Subcutaneous abdominal adipose tissue (tissue), 5 donors: ENCODE measurements around the gene BOLA1.

ENCODE experiments used
- H3K27ac ChIP-seq: one replicate; pipeline ENCODE4 v1.7.0; 2013; ENCODE audit warnings: low read depth, mild to moderate bottlenecking, inconsistent platforms, low read length, moderate library complexity
- H3K27me3 ChIP-seq, 5 donors: one replicate each; pipeline ENCODE4 v1.7.0; 2013; ENCODE audit warnings: low read length in 5 of 5, inconsistent platforms in 1 of 5; ENCODE audit not compliant: control insufficient read depth in 5 of 5, insufficient read depth in 4 of 5
- H3K36me3 ChIP-seq, 5 donors: one replicate each; pipeline ENCODE4 v1.7.0; 2013; ENCODE audit warnings: low read length in 5 of 5; ENCODE audit not compliant: control insufficient read depth in 5 of 5, insufficient read depth in 5 of 5
- H3K4me1 ChIP-seq, 5 donors: one replicate each; pipeline ENCODE4 v1.7.0; 2013; ENCODE audit warnings: low read length in 5 of 5, mild to moderate bottlenecking in 3 of 5, moderate library complexity in 1 of 5; ENCODE audit not compliant: control insufficient read depth in 5 of 5, insufficient read depth in 5 of 5
- H3K4me3 ChIP-seq, 5 donors: one replicate each; pipeline ENCODE4 v1.7.0; 2013; ENCODE audit warnings: low read length in 5 of 5, low read depth in 1 of 5
- H3K9ac ChIP-seq, 5 donors: one replicate each; pipeline ENCODE4 v1.7.0; 2013; ENCODE audit warnings: low read length in 5 of 5, mild to moderate bottlenecking in 4 of 5, moderate library complexity in 3 of 5
- H3K9me3 ChIP-seq, 5 donors: one replicate each; pipeline ENCODE4 v1.7.0; 2013; ENCODE audit warnings: low read length in 5 of 5; ENCODE audit not compliant: control insufficient read depth in 5 of 5
- donor health status: healthy.
- donor health status: healthy.
- donor health status: healthy.
- donor health status: healthy.
- donor health status: healthy.

The BOLA1 gene

DNA sequence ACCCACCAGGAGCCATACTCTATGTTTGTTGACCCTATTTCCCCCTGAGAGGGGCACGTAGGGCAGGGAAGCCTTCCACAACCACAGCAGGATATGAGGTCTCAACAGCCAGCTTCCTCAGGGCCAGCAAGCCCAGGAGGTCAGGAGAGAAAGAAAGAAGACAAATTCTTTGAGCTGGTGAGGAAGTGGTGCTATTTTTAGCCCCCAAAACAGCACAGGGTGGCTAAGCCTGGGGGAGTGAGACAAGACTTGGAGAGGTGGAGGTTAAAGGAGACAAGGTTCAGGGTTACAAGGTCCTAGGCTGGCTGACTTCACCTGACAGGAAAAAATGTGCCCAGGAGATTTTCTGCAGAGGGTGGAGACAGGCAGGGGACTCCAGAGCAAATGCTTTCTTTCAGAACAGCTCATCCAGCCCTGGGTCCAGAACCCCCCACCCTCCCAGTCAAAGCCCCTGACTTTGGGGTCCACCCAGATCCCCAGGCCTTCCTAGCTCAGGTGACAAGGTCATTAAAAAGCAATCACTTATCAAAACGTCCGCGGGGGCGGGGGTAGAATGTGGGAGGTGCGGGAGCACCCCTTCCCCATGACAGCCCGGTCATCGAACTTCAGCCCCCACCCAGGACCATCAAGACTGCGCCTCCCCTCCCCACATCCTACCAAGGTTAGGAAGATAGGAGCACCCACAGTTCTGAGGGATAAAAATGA lies 17.0 kb downstream of the BOLA1 start:
- Histone ChIP-seq H3K4me3 (no peak overlapping the region), H3K9ac (no peak overlapping the region), H3K4me1 (peaks cover 0 to 4% (median 0%) of the 10 kb centered on the region in 5 donors), H3K27me3 (peaks cover 5 to 20% (median 9%) of the 10 kb centered on the region in 5 donors), H3K9me3 (no peaks in the 10 kb centered on the region), H3K36me3 (no peaks in the 10 kb centered on the region), H3K27ac (no peak overlapping the region)

- Histone ChIP-seq H3K4me1 (peaks cover 0 to 4% (median 0%) of the 10 kb centered on the region in 5 donors), H3K27ac (no peak overlapping the region), H3K36me3 (peaks cover 0 to 3% (median 0%) of the 10 kb centered on the region in 5 donors), H3K4me3 (no peak overlapping the region), H3K9ac (no peak overlapping the region), H3K27me3 (peaks cover 5 to 20% (median 9%) of the 10 kb centered on the region in 5 donors), H3K9me3 (no peaks in the 10 kb centered on the region)
These were observed 17.5 kb downstream of the BOLA1 start for GRCh38 chr1:149916898-149917252.

- peaks cover 0 to 4% (median 0%) of the 10 kb centered on the region in 5 donors for H3K4me1 ChIP-seq
- peak within 1 kb of the TSS in 1 of 5 donors; percentile 5 for H3K4me3 ChIP-seq
- no peak within 1 kb of the TSS for H3K9ac ChIP-seq
- H3K27ac ChIP-seq = no peak within 1 kb of the TSS
- peaks cover 5 to 20% (median 9%) of the 10 kb centered on the region in 5 donors for H3K27me3 ChIP-seq
- H3K36me3 ChIP-seq = peaks cover 4 to 5% (median 4%) of the 10 kb centered on the region in 5 donors
- H3K9me3 ChIP-seq = no peaks in the 10 kb centered on the region
These were observed 18.3 kb downstream of the BOLA1 start, which contains the start of gene SV2A for GRCh38 chr1:149917571-149918144. TSS of gene SV2A (minus strand) at chr1:149917844. CDS start at chr1:149913840, 4,004 bp downstream.

DNA sequence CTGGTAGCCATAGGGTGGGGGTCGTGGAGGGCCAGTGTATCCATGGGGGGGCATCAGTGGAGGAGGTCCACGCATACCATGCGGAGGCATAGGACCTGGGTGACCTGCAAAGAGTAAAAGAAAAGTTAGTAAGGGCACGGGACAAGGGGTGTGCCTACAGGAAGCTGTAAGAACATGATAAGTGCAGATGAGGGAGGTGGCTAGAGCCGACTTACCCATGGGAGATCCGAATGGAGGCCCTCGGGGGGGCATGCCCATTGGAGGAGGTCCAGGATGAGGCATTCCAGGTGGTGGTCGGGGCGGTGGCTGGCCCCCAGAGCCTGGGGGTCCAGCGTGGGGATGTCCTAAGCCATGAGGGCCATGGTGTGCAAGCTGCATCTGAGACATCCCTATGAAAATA lies 24.3 kb downstream of the BOLA1 start:
- no peak overlapping the region for H3K4me3 ChIP-seq
- H3K9ac ChIP-seq = no peak overlapping the region
- H3K36me3 ChIP-seq = peaks cover 24 to 45% (median 42%) of the 10 kb centered on the region in 5 donors
- H3K27me3 ChIP-seq = no peaks in the 10 kb centered on the region
- H3K4me1 ChIP-seq = peaks cover 6 to 33% (median 26%) of the 10 kb centered on the region in 5 donors
- no peaks in the 10 kb centered on the region for H3K9me3 ChIP-seq
- no peak overlapping the region for H3K27ac ChIP-seq

GRCh38 chr1:149925345-149925744 lies 26.0 kb downstream of the BOLA1 start:
- H3K36me3 ChIP-seq = peaks cover 24 to 45% (median 42%) of the 10 kb centered on the region in 5 donors
- H3K4me3 ChIP-seq = no peak overlapping the region
- H3K27me3 ChIP-seq = no peaks in the 10 kb centered on the region
- H3K9me3 ChIP-seq = no peaks in the 10 kb centered on the region
- peak overlapping the region in 1 of 5 donors; percentile 24 for H3K9ac ChIP-seq
- peaks cover 6 to 30% (median 28%) of the 10 kb centered on the region in 5 donors for H3K4me1 ChIP-seq
- no peak overlapping the region for H3K27ac ChIP-seq

- H3K27me3 ChIP-seq = no peaks in the 10 kb centered on the region
- no peak overlapping the region for H3K27ac ChIP-seq
- H3K9ac ChIP-seq = no peak overlapping the region
- H3K36me3 ChIP-seq = peaks cover 24 to 45% (median 42%) of the 10 kb centered on the region in 5 donors
- H3K9me3 ChIP-seq = no peaks in the 10 kb centered on the region
- peaks cover 6 to 30% (median 28%) of the 10 kb centered on the region in 5 donors for H3K4me1 ChIP-seq
- H3K4me3 ChIP-seq = no peak overlapping the region
These were observed 26.4 kb downstream of the BOLA1 start for GRCh38 chr1:149925751-149926150.

GRCh38 chr1:149926296-149926695 lies 26.9 kb downstream of the BOLA1 start:
- Histone ChIP-seq H3K4me1 (peaks cover 6 to 30% (median 28%) of the 10 kb centered on the region in 5 donors), H3K9ac (no peak overlapping the region), H3K9me3 (no peaks in the 10 kb centered on the region), H3K27ac (no peak overlapping the region), H3K36me3 (peaks cover 24 to 47% (median 42%) of the 10 kb centered on the region in 5 donors), H3K4me3 (peak overlapping the region in 3 of 5 donors; percentile 8 to 96 (median 96)), H3K27me3 (no peaks in the 10 kb centered on the region)

- peak overlapping the region; percentile 90 for H3K27ac ChIP-seq
- H3K36me3 ChIP-seq = peaks cover 22 to 50% (median 44%) of the 10 kb centered on the region in 5 donors
- peaks cover 6 to 30% (median 28%) of the 10 kb centered on the region in 5 donors for H3K4me1 ChIP-seq
These were observed 27.7 kb downstream of the BOLA1 start for GRCh38 chr1:149927056-149927562.

DNA sequence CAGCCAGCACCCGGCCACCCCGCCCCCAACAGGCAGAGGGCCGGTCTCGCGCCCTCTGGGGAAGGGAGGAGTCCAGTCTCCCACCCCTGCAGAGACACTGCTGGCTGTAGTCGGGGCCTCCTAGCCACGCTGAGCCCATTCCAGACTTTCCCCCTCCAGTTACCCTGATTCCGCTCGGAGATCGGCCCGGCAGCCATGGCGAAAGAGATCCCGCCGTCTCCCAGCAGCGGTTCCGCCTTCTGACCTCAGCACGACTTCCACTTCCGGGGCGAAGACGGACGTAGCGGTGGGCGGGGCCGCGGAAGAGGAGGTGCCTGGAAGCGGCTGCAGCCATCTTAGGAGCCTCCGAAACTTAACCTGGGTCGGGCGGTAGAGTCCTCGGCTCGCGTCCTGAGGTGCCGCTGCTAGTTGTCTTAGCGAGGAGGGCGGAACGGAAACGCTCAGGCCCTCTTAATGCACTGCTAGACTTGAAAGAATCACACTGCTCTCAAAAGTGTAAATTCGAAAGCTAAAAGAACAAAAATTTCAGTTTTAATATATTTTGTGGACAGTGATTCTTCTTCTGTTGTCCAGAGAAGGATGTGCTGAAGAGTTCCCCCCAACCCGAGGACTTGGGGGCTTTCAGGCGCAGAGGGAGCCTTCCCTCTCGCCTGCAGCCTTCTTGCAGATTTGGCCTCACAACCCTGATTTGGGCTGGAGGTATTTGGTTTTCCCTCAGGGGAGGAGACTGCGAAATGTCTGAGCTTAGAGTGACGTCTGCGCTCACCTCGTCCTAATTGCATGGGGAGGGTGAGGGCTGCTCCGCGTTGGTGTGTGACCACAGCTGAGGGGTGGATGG lies 28.4 kb downstream of the BOLA1 start, which contains the start of gene SF3B4:
Gene SF3B4, minus strand, starts transcription at position 241 of the 838 bp plus-strand sequence. Its CDS starts 44 bp downstream, at position 197.
- H3K27ac ChIP-seq = peak within 1 kb of the TSS; percentile 90
- peaks cover 19 to 45% (median 42%) of the 10 kb centered on the region in 5 donors for H3K36me3 ChIP-seq
- H3K27me3 ChIP-seq = no peaks in the 10 kb centered on the region
- H3K4me3 ChIP-seq = peak within 1 kb of the TSS; percentile 94 to 98 (median 96)
- H3K9ac ChIP-seq = peak within 1 kb of the TSS; percentile 84 to 96 (median 94)
- no peaks in the 10 kb centered on the region for H3K9me3 ChIP-seq
- peaks cover 6 to 30% (median 28%) of the 10 kb centered on the region in 5 donors for H3K4me1 ChIP-seq

More at GRCh38 chr1:149927056-149927562, 27.7 kb downstream of the BOLA1 start:
- H3K27me3 ChIP-seq = no peaks in the 10 kb centered on the region
- no peaks in the 10 kb centered on the region for H3K9me3 ChIP-seq
- H3K4me3 ChIP-seq = peak overlapping the region; percentile 94 to 98 (median 96)
- H3K9ac ChIP-seq = peak overlapping the region; percentile 84 to 96 (median 94)
